Erythroblast (primary cell): Measurements from ENCODE around the gene MOB3B.

Experiments used
- GATA1 ChIP-seq: IDR thresholded peaks from 2 replicates; pipeline ENCODE4 v1.6.1; 2011; ENCODE audit warnings: low read depth, mild to moderate bottlenecking, control low read depth, low read length, moderate library complexity
- POLR2A ChIP-seq: IDR thresholded peaks from 2 replicates; pipeline ENCODE4 v1.6.1; 2011; ENCODE audit warnings: mild to moderate bottlenecking, low read length

- TF ChIP-seq POLR2A (no peak), GATA1 (no peak)
Measured at GRCh38 chr9:27497883-27498417, 31.7 kb downstream of the MOB3B start.
